ENCODE results near the gene TRIM13.
"Not testable (repeated sequence)": the region's sequence is repeated elsewhere in the genome, so short reads cannot be mapped to it uniquely, and the experiment has no call there.

TRIM13 gene, protein sequence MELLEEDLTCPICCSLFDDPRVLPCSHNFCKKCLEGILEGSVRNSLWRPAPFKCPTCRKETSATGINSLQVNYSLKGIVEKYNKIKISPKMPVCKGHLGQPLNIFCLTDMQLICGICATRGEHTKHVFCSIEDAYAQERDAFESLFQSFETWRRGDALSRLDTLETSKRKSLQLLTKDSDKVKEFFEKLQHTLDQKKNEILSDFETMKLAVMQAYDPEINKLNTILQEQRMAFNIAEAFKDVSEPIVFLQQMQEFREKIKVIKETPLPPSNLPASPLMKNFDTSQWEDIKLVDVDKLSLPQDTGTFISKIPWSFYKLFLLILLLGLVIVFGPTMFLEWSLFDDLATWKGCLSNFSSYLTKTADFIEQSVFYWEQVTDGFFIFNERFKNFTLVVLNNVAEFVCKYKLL

DNA sequence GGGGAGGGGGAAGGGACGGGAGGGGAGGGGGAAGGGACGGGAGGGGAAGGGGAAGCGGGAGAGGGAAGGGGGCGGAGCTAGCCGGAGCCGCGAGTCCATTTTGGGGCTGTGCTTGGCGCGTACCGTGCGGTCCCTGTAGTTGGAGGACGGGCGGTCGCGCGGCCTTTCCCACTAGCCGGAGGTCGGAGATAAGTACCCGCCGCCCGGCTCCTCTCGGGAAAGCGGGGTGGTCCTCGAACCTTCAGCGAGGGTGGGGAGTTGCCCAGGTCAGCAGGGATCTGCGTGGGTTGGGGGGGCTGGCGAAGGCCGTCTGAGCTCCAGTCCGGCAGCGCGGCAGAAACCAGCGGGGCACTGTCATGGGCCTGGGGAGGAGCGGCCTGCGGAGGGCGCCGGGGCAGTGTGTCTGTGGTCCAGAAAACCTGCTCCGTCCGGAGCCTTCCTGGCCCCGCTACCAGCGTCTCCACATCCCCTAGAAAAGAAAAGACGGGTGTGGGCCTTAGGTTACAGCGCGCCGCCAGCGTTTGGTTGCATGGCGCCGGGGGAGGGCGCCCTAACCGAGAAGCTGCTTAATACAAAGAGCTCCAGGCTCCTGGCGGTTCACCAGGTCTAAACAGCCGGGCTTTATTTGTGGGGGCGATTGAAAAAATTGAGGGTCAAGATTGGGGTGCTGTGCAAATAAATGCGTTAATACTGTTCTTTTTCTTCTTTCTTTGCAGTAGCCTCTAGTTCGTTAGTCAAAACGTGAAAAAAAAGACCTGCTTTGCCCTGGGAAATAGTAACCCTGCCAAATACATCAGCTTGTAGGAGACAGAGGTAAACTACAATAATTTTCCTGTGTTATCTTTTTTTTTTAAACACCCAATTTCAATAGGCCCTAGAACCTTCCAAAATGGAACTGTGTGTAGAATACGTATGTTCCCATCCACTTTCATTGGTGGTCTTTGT is at the start of gene TRIM13:
TSS of gene TRIM13 (plus strand) at position 92 of the 945 bp plus-strand sequence. CDS start 14,899 bp downstream, outside the sequence.
- DNase-seq (ENCODE audit: low spot score) = peak; percentile 71
- FAIRE-seq = no peak

DNA sequence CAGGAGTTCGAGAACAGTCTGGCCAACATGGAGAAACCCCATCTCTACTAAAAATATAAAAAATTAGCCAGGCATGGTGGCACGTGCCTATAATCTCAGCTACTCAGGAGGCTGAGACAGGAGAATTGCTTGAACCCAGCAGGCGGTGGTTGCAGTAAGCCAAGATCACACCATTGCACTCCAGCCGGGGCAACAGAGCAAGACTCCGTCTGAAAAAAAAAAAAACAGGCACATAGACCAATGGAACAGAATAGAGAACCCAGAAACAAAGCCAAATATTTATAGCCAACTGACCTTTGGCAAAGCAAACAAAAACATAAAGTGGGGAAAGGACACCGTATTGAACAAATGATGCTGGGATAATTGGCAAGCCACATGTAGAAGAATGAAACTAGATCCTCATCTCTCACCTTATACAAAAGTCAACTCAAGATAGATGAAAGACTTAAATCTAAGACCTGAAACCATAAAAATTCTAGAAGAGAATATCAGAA is 48.0 kb upstream of the TRIM13 start:
- not testable (repeated sequence) for DNase-seq (ENCODE audit: low spot score); FAIRE-seq

DNA sequence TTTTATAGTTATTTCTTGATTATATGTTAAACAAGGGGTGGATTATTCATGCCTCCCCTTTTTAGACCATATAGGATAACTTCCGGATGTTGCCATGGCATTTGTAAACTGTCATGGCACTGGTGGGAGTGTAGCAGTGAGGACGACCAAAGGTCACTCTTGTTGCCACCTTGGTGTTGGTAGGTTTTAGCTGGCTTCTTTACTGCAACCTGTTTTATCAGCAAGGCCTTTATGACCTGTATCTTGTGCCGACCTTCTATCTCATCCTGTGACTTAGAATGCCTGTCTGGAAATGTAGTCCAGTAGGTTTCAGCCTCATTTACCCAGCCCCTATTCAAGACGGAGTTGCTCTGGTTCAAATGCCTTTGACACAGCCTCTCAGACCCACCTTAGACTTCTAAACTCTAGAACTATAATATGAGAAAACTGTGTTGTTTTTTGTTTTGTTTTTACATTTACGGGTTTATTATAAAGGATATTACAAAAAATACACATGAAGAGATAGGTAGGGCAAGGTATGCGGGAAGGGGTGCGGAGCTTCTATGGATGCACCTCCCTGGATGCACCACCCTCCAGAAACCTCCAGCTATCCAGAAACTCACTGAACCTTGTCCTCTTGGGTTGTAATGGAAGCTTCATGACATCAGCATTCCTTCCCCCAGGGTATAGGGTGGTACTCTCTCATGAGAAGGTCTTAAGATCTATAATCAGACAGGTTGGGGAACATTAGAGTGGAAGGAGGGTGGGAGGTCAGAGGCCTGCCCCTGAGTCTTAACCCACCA is 44.9 kb upstream of the TRIM13 start:
- DNase-seq (ENCODE audit: low spot score) = no peak
- no peak for FAIRE-seq

DNA sequence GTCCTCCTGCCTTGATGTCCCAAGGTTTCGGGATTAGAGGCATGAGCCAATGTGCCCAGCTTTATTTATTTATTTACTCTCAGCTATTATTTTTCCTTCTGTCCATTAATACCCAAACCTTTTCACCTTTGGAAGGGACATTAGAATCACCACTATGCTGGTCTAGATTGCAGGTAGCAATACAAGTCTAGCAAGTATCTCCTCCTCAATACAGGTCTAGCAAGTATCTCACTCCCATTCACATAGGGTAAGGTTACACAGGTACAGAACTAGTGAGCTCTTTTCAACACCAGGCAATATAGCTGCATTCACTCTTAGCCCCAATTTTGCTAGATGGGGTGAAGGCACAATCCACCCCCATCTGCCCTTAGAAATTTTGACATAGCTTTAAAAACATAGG is 43.3 kb upstream of the TRIM13 start:
- no peak for FAIRE-seq
- DNase-seq (ENCODE audit: low spot score) = no peak

GRCh38 chr13:49954674-49955455 is 42.0 kb upstream of the TRIM13 start:
- no peak for FAIRE-seq
- peak; percentile 31 for DNase-seq (ENCODE audit: low spot score)

GRCh38 chr13:49956131-49956530 is 40.7 kb upstream of the TRIM13 start:
- FAIRE-seq = no peak
- DNase-seq (ENCODE audit: low spot score) = no peak

- DNase-seq (ENCODE audit: low spot score) (no peak), FAIRE-seq (no peak)
These were observed 38.5 kb upstream of the TRIM13 start for GRCh38 chr13:49958321-49958720.

DNA sequence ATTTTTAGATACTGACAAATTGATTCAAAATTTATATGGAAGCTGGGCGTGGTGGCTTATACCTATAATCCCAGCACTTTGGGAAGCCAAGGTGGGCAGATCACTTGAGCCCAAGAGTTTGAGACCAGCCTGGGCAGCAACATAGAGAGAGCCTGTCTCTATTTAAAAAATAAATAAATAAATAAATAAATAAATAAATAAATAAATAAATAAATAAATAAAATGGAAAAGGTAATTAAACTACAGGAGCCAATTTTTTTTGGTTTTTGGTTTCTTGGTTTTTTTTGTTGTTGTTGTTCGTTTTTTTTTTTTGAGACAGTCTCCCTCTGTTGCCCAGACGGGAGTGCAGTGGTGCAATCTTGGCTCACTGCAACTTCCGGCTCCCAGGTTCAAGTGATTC is 29.4 kb upstream of the TRIM13 start:
- no peak for DNase-seq (ENCODE audit: low spot score)

GRCh38 chr13:49972709-49973108 is 24.1 kb upstream of the TRIM13 start:
- DNase-seq (ENCODE audit: low spot score) = no peak
- FAIRE-seq = no peak

More for the DNA sequence above, 29.4 kb upstream of the TRIM13 start:
- FAIRE-seq = no peak

DNA sequence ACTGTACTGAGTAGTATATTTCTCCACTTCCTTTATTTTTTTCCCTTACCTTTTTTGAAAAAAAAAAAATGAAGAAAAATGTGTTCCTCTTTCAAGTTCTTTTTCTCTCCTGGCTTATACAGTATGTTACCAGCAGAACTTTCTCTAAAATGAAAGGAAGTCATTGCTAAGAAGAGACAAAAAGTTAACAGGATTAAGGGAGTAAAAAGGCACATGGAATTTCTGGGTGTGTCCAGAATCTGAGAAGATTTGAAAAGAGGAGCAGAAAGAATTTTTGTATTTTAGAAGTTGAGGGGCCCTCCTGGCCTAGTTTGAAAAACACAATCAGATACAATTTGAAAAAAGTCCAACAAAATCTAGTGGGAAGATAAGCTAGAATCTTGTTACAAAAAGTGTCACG is 21.0 kb upstream of the TRIM13 start:
- no peak for DNase-seq (ENCODE audit: low spot score)
- no peak for FAIRE-seq

DNA sequence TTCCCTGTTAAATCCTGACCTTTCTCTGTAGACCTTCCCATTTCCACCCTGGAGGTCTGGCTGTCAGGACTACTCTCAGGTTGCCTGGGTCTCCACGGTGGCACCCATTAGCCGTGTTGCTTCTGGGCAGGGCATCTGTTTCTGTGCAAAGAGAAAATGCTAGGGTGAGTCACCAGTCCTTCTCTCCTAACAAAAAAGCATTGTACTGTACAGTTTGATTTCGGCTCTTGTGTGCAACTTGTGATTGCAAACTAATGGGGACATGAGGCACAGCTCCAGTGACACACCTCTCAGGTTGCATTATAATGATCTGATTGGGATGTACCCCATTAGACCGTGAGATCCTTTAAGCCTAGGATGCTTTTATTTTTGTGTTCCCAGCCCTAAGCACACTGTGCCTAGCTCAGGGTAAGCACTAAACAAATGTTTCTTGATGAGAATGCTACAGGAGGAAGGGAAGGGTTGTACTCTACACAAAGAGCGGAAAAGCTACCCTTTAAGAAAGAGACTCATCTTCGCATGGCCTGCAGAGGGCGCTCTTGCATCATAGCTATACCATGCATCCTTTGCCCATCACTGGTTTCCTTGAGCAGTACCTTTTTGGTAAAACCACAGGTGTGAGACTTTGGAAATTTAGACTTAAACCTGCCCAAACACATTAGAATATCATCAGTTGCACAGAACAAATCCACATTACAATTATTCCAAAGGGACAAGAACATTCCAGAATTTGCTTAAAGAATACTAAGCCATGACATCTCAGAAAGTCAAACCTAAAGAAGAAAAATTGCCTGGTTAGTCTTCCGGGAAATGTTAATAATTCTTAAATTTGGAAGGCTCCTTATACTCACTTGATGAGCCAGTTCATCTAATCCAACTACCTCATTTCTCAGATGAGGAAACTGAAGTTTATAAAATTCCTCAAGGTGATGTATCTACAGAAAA is 20.3 kb upstream of the TRIM13 start:
- DNase-seq (ENCODE audit: low spot score) (peak; percentile 37), FAIRE-seq (no peak)

- DNase-seq (ENCODE audit: low spot score) (no peak), FAIRE-seq (no peak)
These were observed 18.9 kb upstream of the TRIM13 start for GRCh38 chr13:49977992-49978391.

GRCh38 chr13:49980266-49980665 is 16.6 kb upstream of the TRIM13 start:
- DNase-seq (ENCODE audit: low spot score) = no peak
- FAIRE-seq = no peak

DNA sequence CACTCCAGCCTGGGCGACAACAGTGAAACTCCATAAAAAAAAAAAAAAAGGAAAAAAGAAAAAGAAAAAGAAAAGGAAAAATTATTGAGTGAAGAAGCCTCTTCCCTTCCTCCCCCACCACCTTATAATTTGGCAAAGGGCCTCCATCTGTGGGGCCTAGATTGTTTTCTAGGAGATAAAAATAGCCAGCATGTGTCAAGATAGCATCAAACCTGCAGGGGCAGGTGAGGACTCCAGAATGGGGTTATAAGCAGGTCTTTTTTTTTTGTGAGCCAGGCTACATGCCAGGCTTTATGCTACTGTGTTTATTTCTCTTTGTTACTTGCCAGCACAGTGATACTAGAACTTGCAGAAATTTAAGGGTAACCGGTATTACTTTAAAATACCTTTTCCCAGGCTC is 11.7 kb upstream of the TRIM13 start:
- DNase-seq (ENCODE audit: low spot score) (no peak), FAIRE-seq (no peak)

DNA sequence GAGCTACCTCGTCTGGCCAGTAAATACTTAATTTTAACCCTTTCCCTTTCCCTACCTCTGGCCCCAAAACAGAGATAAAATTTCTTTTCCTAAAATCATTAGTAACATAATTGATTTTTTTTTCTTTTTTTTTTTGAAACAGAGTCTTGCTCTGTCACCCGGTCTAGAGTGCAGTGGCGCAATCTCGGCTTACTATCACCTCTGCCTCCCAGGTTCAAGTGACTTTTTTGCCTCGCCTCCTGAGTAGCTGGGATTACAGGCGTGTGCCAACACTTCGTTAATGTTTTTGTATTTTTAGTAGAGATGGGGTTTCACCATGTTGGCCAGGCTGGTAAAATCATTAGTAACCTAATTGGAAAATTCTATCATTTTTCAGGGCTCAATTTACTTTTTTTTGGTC is 10.4 kb upstream of the TRIM13 start:
- no peak for DNase-seq (ENCODE audit: low spot score)
- FAIRE-seq = no peak

GRCh38 chr13:49990612-49991011 is 6.2 kb upstream of the TRIM13 start:
- DNase-seq (ENCODE audit: low spot score); FAIRE-seq: not testable (repeated sequence)

GRCh38 chr13:49993111-49993510 is 3.7 kb upstream of the TRIM13 start:
- FAIRE-seq = no peak
- DNase-seq (ENCODE audit: low spot score) = no peak

DNA sequence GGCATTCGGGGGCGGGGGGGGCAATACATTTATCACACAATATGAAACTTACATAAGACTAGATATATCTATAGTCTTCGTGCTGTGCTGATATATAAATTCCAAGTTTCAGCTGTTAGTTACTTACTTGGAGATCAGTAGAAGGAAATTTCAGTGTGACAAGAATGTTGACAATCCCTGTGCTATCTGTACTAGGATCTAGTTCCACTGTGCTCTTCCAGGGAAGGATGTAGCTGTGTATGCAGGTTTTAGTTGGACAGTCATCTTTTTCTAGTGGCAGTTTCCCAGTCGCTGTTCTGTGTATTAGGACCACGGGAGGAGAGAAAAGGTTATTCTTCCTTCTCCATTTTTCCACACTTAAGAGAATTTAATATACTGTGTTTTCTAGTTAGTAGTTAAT is 3.2 kb upstream of the TRIM13 start:
- no peak for DNase-seq (ENCODE audit: low spot score)
- FAIRE-seq = no peak

DNA sequence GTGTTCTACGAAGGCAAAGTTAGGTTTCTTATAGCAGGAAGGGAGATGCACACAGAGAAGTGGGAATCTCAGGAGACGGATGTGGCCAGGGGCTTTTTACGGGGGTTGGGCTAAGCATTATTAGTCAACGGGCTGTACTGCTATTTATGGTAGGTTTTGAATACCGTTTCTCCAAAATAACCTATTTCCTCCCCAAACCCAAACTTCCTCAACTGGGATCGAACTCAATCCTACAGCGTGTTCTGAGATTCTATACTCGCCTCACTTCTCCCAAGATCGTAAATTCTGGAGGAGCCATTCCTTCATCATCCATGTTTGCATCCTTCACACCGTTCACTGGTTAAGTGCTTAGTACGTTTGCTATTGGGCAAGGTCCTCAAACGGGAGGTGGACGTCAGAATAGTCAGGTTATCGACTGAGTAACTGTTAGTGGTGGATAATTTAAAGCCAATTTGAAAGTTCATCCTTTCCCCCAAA is 1.2 kb upstream of the TRIM13 start:
- FAIRE-seq (no peak), DNase-seq (ENCODE audit: low spot score) (no peak)

Measured in RCC 7860 (cell line).